ES-I3 (cell line): ENCODE data around the gene CNTN5.
"Not testable (repeated sequence)": the region's sequence is repeated elsewhere in the genome, so short reads cannot be mapped to it uniquely, and the experiment has no call there.

Experiments used
- H3K36me3 ChIP-seq: 2 replicates; pipeline ENCODE4 v1.6.1; 2013; ENCODE audit warnings: mild to moderate bottlenecking, low read length, control low read depth, moderate library complexity; ENCODE audit not compliant: insufficient read depth
- H3K4me1 ChIP-seq: 2 replicates; pipeline ENCODE4 v1.6.1; 2013; ENCODE audit warnings: mild to moderate bottlenecking, control low read depth, low read length; ENCODE audit not compliant: insufficient read depth
- H3K9ac ChIP-seq: 2 replicates; pipeline ENCODE4 v1.6.1; 2013; ENCODE audit warnings: low read depth, mild to moderate bottlenecking, low read length, moderate library complexity
- H3K9me3 ChIP-seq: 2 replicates; pipeline ENCODE4 v1.6.1; 2013; ENCODE audit warnings: mild to moderate bottlenecking, low read length, moderate library complexity; ENCODE audit not compliant: control insufficient read depth, insufficient read depth

CNTN5 gene

GRCh38 chr11:99271527-99271926, 250.8 kb downstream of the CNTN5 start:
- H3K9ac ChIP-seq = no peak overlapping the region
- no peaks in the 10 kb centered on the region for H3K36me3 ChIP-seq
- H3K9me3 ChIP-seq = no peaks in the 10 kb centered on the region
- no peaks in the 10 kb centered on the region for H3K4me1 ChIP-seq

- H3K9me3 ChIP-seq = no peaks in the 10 kb centered on the region
- H3K36me3 ChIP-seq = no peaks in the 10 kb centered on the region
- H3K4me1 ChIP-seq = no peaks in the 10 kb centered on the region
- no peak overlapping the region for H3K9ac ChIP-seq
Observed at GRCh38 chr11:99275521-99275920, 254.8 kb downstream of the CNTN5 start.

- Histone ChIP-seq H3K9me3 (no peaks in the 10 kb centered on the region), H3K36me3 (no peaks in the 10 kb centered on the region), H3K4me1 (no peaks in the 10 kb centered on the region), H3K9ac (no peak overlapping the region)
Observed at GRCh38 chr11:99277281-99277680, 256.5 kb downstream of the CNTN5 start.

- Histone ChIP-seq H3K9ac (no peak overlapping the region), H3K36me3 (no peaks in the 10 kb centered on the region), H3K4me1 (no peaks in the 10 kb centered on the region), H3K9me3 (no peaks in the 10 kb centered on the region)
Observed at GRCh38 chr11:99279266-99279665, 258.5 kb downstream of the CNTN5 start.

- no peaks in the 10 kb centered on the region for H3K4me1 ChIP-seq
- no peak overlapping the region for H3K9ac ChIP-seq
- H3K36me3 ChIP-seq = no peaks in the 10 kb centered on the region
- no peaks in the 10 kb centered on the region for H3K9me3 ChIP-seq
Observed at GRCh38 chr11:99281331-99281730, 260.6 kb downstream of the CNTN5 start.

GRCh38 chr11:99297925-99298324, 277.2 kb downstream of the CNTN5 start:
- H3K9me3 ChIP-seq, H3K9ac ChIP-seq, H3K4me1 ChIP-seq, H3K36me3 ChIP-seq: not testable (repeated sequence)

- no peaks in the 10 kb centered on the region for H3K36me3 ChIP-seq
- no peaks in the 10 kb centered on the region for H3K4me1 ChIP-seq
- H3K9ac ChIP-seq = no peak overlapping the region
- no peaks in the 10 kb centered on the region for H3K9me3 ChIP-seq
Observed at GRCh38 chr11:99307510-99308088, 286.9 kb downstream of the CNTN5 start.

GRCh38 chr11:99311870-99312269, 291.1 kb downstream of the CNTN5 start:
- Histone ChIP-seq H3K4me1 (no peaks in the 10 kb centered on the region), H3K9me3 (no peaks in the 10 kb centered on the region), H3K36me3 (no peaks in the 10 kb centered on the region), H3K9ac (no peak overlapping the region)

GRCh38 chr11:99316776-99317520, 296.2 kb downstream of the CNTN5 start:
- no peaks in the 10 kb centered on the region for H3K4me1 ChIP-seq
- H3K9me3 ChIP-seq = no peaks in the 10 kb centered on the region
- H3K9ac ChIP-seq = no peak overlapping the region
- no peaks in the 10 kb centered on the region for H3K36me3 ChIP-seq

- H3K9ac ChIP-seq = no peak overlapping the region
- no peaks in the 10 kb centered on the region for H3K36me3 ChIP-seq
- H3K9me3 ChIP-seq = no peaks in the 10 kb centered on the region
- H3K4me1 ChIP-seq = peaks cover 7% of the 10 kb centered on the region; the same call in 1 of the 2 replicates
Observed at GRCh38 chr11:99320769-99321290, 300.1 kb downstream of the CNTN5 start.

GRCh38 chr11:99325847-99326246, 305.1 kb downstream of the CNTN5 start:
- H3K36me3 ChIP-seq = no peaks in the 10 kb centered on the region
- no peaks in the 10 kb centered on the region for H3K9me3 ChIP-seq
- H3K4me1 ChIP-seq = peaks cover 7% of the 10 kb centered on the region; the same call in 1 of the 2 replicates
- no peak overlapping the region for H3K9ac ChIP-seq

- H3K9me3 ChIP-seq = no peaks in the 10 kb centered on the region
- no peak overlapping the region for H3K9ac ChIP-seq
Observed at GRCh38 chr11:99327066-99327465, 306.3 kb downstream of the CNTN5 start.

GRCh38 chr11:99327527-99327926, 306.8 kb downstream of the CNTN5 start:
- Histone ChIP-seq H3K9ac (no peak overlapping the region), H3K36me3 (no peaks in the 10 kb centered on the region), H3K9me3 (no peaks in the 10 kb centered on the region), H3K4me1 (peaks cover 7% of the 10 kb centered on the region; the same call in 1 of the 2 replicates)

More at GRCh38 chr11:99327066-99327465, 306.3 kb downstream of the CNTN5 start:
- Histone ChIP-seq H3K36me3 (no peaks in the 10 kb centered on the region), H3K4me1 (peaks cover 7% of the 10 kb centered on the region; the same call in 1 of the 2 replicates)

- Histone ChIP-seq H3K36me3 (no peaks in the 10 kb centered on the region), H3K9ac (no peak overlapping the region), H3K9me3 (no peaks in the 10 kb centered on the region), H3K4me1 (no peaks in the 10 kb centered on the region)
Observed at GRCh38 chr11:99333621-99334020, 312.9 kb downstream of the CNTN5 start.

GRCh38 chr11:99343117-99343516, 322.4 kb downstream of the CNTN5 start:
- Histone ChIP-seq H3K9ac (no peak overlapping the region), H3K36me3 (no peaks in the 10 kb centered on the region), H3K4me1 (no peaks in the 10 kb centered on the region), H3K9me3 (0 out of 2 replicates have a peak, but pooled peaks cover 3% of the 10 kb centered on the region)
